Activated naive CD4-positive, alpha-beta T cell treated with anti-CD3 and anti-CD28 coated beads, Interleukin-2, amount 10 ng/mL, durations not matched to agents 7 days and 5 days (primary cell): ENCODE data around the gene COQ10B.
A peak's percentile ranks its signal among the peaks of the same experiment; 100 is the strongest.
"Not testable (repeated sequence)": the region's sequence is repeated elsewhere in the genome, so short reads cannot be mapped to it uniquely, and the experiment has no call there.

Source experiments
- CTCF ChIA-PET: fragments of 350-600 bp; sonication (Branson Sonifier 250); formaldehyde crosslinking; loops from one replicate; lab custom pipeline; 2021; ENCODE audit warnings: antibody characterized with exemption; lab: Charles Lee
- DNase-seq: peaks from one replicate; pipeline ENCODE4 v3.0.0-alpha.2; 2020
- H3K27ac Mint-ChIP-seq: one replicate; pipeline ENCODE4 v1.8.0; 2021; ENCODE audit warnings: mild to moderate bottlenecking, moderate library complexity, mixed read lengths
- H3K27me3 Mint-ChIP-seq: one replicate; pipeline ENCODE4 v1.8.0; 2021; ENCODE audit warnings: mild to moderate bottlenecking, mixed read lengths
- H3K36me3 Mint-ChIP-seq: one replicate; pipeline ENCODE4 v1.8.0; 2021; ENCODE audit warnings: mixed read lengths
- H3K4me1 Mint-ChIP-seq: one replicate; pipeline ENCODE4 v1.8.0; 2021; ENCODE audit warnings: mixed read lengths
- H3K4me3 Mint-ChIP-seq: one replicate; pipeline ENCODE4 v1.8.0; 2021; ENCODE audit warnings: mild to moderate bottlenecking, moderate library complexity, mixed read lengths
- H3K9me3 Mint-ChIP-seq: one replicate; pipeline ENCODE4 v1.8.0; 2021; ENCODE audit warnings: mixed read lengths

The COQ10B gene

GRCh38 chr2:197461057-197461456 lies 7.7 kb downstream of the COQ10B start:
- Mint-ChIP-seq H3K4me1 (peaks cover 9% of the 10 kb centered on the region), H3K27me3 (no peaks in the 10 kb centered on the region), H3K9me3 (no peaks in the 10 kb centered on the region), H3K36me3 (peaks cover 26% of the 10 kb centered on the region), H3K4me3 (no peak overlapping the region), H3K27ac (no peak overlapping the region)
- CTCF ChIA-PET: no interaction called here
- no peak for DNase-seq

DNA sequence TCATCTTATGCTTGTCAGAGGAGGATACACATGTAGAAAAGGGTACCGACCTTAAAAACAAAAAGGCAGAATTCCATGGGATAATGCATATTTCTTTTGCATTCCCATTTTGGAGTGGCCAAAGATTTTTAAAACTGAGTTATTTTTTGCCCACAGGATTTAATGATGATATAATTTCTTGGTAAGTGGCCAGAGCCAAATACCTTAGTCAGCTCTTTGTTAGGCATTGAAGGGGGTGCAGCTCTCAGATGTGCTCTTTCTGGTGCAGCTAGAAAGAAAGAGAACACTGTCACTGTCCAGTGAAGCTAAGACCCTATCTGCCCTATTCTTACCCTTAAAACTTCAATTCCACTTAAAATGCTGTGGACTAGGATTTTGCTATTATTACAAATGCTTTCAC lies 10.8 kb downstream of the COQ10B start:
- no peak for DNase-seq
- Mint-ChIP-seq H3K4me3 (no peak overlapping the region), H3K9me3 (no peaks in the 10 kb centered on the region), H3K36me3 (peaks cover 36% of the 10 kb centered on the region), H3K27me3 (no peaks in the 10 kb centered on the region), H3K27ac (no peak overlapping the region), H3K4me1 (peaks cover 2% of the 10 kb centered on the region)
- CTCF ChIA-PET: no interaction called here

DNA sequence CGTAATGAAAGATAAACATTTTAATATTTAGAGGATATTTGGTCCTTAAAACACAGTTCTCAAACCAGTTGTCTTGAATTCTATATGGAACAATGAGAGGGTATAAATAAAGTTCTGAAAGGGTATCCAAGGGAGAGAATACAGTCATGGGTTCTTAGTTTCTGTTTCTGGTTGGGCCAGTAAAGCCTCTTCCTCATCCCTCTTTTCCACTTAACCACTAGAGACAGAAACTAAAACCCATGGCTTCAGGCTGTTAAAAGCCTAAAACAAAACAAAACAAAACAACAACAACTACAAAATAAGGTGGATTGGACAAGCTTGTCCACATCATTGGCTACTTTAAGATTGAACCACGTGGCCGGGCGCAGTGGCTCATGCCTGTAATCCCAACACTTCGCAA lies 18.8 kb downstream of the COQ10B start:
- Mint-ChIP-seq H3K9me3 (no peaks in the 10 kb centered on the region), H3K4me3 (no peak overlapping the region), H3K36me3 (peaks cover 48% of the 10 kb centered on the region), H3K27ac (no peak overlapping the region), H3K4me1 (no peaks in the 10 kb centered on the region), H3K27me3 (no peaks in the 10 kb centered on the region)
- CTCF ChIA-PET: interaction anchor here (1.0 kb wide), 1 partner anchor 76 kb away, joined by 3 read pairs; no protein-coding TSS in a partner anchor
- no peak for DNase-seq

GRCh38 chr2:197477797-197478196 lies 24.4 kb downstream of the COQ10B start:
- DNase-seq: no peak
- no peak overlapping the region for H3K27ac Mint-ChIP-seq
- no peaks in the 10 kb centered on the region for H3K27me3 Mint-ChIP-seq
- peaks cover 58% of the 10 kb centered on the region for H3K36me3 Mint-ChIP-seq
- CTCF ChIA-PET: no interaction called here
- H3K4me1 Mint-ChIP-seq: no peaks in the 10 kb centered on the region
- H3K4me3 Mint-ChIP-seq: no peak overlapping the region
- no peaks in the 10 kb centered on the region for H3K9me3 Mint-ChIP-seq

DNA sequence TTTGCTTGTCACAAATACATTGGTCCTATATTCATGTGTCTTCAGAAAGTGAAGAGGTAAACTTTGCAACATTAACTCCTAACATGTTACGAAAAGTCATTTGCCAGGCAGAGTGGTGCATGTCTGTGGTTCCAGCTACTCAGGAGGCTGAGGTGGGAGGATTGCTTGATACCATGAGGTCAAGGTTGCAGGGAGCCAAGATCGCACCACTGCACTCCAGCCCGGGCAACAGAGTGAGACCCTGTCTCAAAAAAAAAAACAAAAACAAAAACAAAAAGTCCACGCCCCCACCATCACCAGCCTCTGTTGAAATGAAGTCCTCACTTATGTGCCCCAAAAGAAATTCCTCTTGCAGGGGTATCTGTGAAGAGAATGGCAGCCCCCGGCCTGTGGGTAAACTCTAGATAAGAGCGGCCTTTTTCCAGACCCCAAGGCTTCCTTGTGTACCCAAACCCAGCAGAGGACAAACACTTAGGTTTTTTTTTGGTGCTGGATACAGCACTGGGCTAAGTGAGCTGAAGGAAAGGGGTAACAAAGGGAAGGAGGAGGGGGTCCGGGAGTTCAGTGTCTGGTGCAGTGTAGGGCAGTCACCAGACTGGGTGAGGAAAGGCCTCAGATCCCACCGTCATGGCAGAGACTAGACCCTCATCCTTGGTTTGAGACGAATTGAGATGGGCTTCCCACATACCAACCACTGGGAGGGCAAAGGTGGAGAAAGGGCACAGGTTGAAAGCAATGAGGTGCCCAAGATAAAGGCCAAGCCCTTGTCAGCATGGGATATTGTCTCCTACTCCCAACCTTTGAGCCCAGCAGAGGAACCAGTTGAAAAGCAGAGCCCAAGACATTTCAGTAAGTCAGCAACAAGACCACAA lies 27.0 kb downstream of the COQ10B start:
- CTCF ChIA-PET: interaction anchor here (1.2 kb wide), 1 partner anchor 12 kb away, joined by 5 read pairs; no protein-coding TSS in a partner anchor
- Mint-ChIP-seq H3K36me3 (peaks cover 62% of the 10 kb centered on the region), H3K27me3 (no peaks in the 10 kb centered on the region), H3K4me3 (no peak overlapping the region), H3K4me1 (no peaks in the 10 kb centered on the region), H3K9me3 (peaks cover 9% of the 10 kb centered on the region), H3K27ac (no peak overlapping the region)
- DNase-seq: no peak

GRCh38 chr2:197484248-197484647 lies 30.9 kb downstream of the COQ10B start:
- peaks cover 73% of the 10 kb centered on the region for H3K36me3 Mint-ChIP-seq
- H3K27ac Mint-ChIP-seq, CTCF ChIA-PET, H3K4me3 Mint-ChIP-seq, H3K27me3 Mint-ChIP-seq, DNase-seq, H3K9me3 Mint-ChIP-seq, H3K4me1 Mint-ChIP-seq: not testable (repeated sequence)

DNA sequence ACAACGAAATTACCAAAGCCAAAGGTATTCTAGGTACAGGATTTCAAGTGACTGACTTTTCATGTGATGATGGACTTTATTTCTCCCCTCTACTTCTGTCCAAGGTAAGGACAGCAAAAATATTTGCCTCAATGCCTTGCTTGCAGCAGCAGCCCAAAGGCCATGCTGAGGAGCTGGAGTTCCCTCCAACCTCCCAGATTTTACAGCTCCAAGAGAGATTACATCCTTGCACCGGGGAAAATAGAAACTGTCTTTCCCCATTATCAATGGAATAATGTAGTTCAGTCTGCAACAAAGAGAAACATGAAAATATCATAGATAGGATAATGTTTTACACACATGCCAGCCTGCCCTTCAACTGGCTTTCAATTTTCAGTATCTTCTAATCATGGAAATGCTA lies 32.8 kb downstream of the COQ10B start:
- H3K27ac Mint-ChIP-seq: no peak overlapping the region
- peaks cover 76% of the 10 kb centered on the region for H3K36me3 Mint-ChIP-seq
- peaks cover 9% of the 10 kb centered on the region for H3K9me3 Mint-ChIP-seq
- no peak overlapping the region for H3K4me3 Mint-ChIP-seq
- DNase-seq: no peak
- no peaks in the 10 kb centered on the region for H3K27me3 Mint-ChIP-seq
- H3K4me1 Mint-ChIP-seq: no peaks in the 10 kb centered on the region
- CTCF ChIA-PET: no interaction called here

DNA sequence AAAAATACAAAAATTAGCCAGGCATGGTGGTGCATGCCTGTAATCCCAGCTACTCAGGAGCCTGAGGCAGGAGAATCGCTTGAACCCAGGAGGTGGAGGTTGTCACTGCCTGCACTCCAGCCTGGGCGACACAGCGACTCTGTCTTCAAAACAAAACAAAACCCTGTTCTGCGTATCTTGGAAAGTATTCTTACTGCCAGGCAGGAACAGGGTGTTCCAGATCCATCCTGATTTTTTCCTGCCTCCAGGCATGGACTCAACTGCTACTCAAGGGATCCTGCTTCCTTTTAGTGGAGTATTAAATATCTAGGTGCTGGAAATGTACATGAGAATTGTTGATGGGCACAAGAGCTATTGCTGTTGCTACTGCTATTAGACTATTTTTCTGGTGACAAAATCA lies 34.0 kb downstream of the COQ10B start:
- no peak for DNase-seq
- CTCF ChIA-PET: no interaction called here
- Mint-ChIP-seq H3K27me3 (no peaks in the 10 kb centered on the region), H3K4me3 (no peak overlapping the region), H3K36me3 (peaks cover 78% of the 10 kb centered on the region), H3K27ac (no peak overlapping the region), H3K9me3 (peaks cover 9% of the 10 kb centered on the region), H3K4me1 (no peaks in the 10 kb centered on the region)

GRCh38 chr2:197495433-197496134 lies 42.2 kb downstream of the COQ10B start:
- CTCF ChIA-PET: interaction anchor here (0.6 kb wide), 1 partner anchor 14 kb away, joined by 3 read pairs; no protein-coding TSS in a partner anchor
- Mint-ChIP-seq H3K36me3 (peaks cover 65% of the 10 kb centered on the region), H3K9me3 (no peaks in the 10 kb centered on the region)

DNA sequence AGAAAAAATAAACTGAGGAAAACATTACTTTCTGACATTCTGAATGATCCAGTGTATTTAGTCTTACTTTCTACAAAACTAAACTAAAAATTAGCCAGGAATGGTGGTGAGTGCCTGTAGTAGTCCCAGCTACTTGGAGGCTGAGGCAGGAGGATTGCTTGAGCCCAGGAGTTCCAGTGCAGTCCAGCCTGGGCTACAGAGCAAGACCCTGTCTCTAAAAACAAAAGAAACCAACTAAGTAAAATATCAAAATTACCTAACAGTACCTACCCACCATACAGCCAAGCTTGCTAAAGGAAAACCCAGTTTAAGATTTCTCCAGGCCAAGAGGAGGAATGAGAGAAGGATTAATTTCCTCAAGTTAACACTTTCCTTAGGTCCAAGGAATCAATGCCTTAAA lies 43.3 kb downstream of the COQ10B start:
- H3K27me3 Mint-ChIP-seq: no peaks in the 10 kb centered on the region
- CTCF ChIA-PET: interaction anchor here (0.6 kb wide), 1 partner anchor 64 kb away, joined by 3 read pairs; no protein-coding TSS in a partner anchor
- peak overlapping the region; percentile 4 for H3K4me3 Mint-ChIP-seq
- peaks cover 60% of the 10 kb centered on the region for H3K36me3 Mint-ChIP-seq
- DNase-seq: no peak
- no peaks in the 10 kb centered on the region for H3K9me3 Mint-ChIP-seq
- H3K27ac Mint-ChIP-seq: peak overlapping the region; percentile 94
- peaks cover 58% of the 10 kb centered on the region for H3K4me1 Mint-ChIP-seq

More at GRCh38 chr2:197495433-197496134, 42.2 kb downstream of the COQ10B start:
- no peak for DNase-seq
- H3K4me3 Mint-ChIP-seq: peak overlapping the region; percentile 5
- H3K4me1 Mint-ChIP-seq: peaks cover 49% of the 10 kb centered on the region
- H3K27ac Mint-ChIP-seq: no peak overlapping the region
- no peaks in the 10 kb centered on the region for H3K27me3 Mint-ChIP-seq

DNA sequence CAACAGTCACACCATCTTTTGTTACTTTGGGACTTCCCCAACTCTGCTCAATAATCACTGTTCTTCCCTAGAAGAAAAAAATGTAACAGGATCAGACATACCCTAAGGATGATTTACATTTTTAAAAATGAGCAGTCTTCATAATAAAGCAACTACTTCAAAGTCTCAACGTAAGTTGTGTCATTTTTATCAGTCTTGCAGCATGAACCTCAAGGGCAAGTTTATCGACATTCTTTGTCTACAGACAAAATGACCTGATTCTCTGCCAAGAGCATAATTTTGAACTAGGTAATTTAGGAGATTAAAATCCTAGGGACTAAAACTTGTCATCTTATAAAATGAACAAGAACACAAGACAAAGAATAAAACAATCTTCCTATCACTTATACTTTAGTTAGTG lies 44.0 kb downstream of the COQ10B start:
- Mint-ChIP-seq H3K27me3 (no peaks in the 10 kb centered on the region), H3K36me3 (peaks cover 64% of the 10 kb centered on the region), H3K4me1 (peaks cover 64% of the 10 kb centered on the region), H3K4me3 (peak overlapping the region; percentile 94), H3K27ac (peak overlapping the region; percentile 94), H3K9me3 (no peaks in the 10 kb centered on the region)
- no peak for DNase-seq
- CTCF ChIA-PET: no interaction called here

- H3K4me3 Mint-ChIP-seq: peak overlapping the region; percentile 94
- H3K36me3 Mint-ChIP-seq: peaks cover 62% of the 10 kb centered on the region
- no peaks in the 10 kb centered on the region for H3K9me3 Mint-ChIP-seq
- no peaks in the 10 kb centered on the region for H3K27me3 Mint-ChIP-seq
- CTCF ChIA-PET: interaction anchor here (1.1 kb wide), 1 partner anchor 22 kb away, joined by 3 read pairs; no protein-coding TSS in a partner anchor
- no peak for DNase-seq
- H3K4me1 Mint-ChIP-seq: peaks cover 67% of the 10 kb centered on the region
- peak overlapping the region; percentile 94 for H3K27ac Mint-ChIP-seq
These were observed 45.0 kb downstream of the COQ10B start for GRCh38 chr2:197498235-197498936.

- H3K4me1 Mint-ChIP-seq: peaks cover 64% of the 10 kb centered on the region
- H3K4me3 Mint-ChIP-seq: peak overlapping the region; percentile 94
- DNase-seq: peak; percentile 67
- H3K36me3 Mint-ChIP-seq: peaks cover 65% of the 10 kb centered on the region
- CTCF ChIA-PET: no interaction called here
- H3K27ac Mint-ChIP-seq: peak overlapping the region; percentile 94
- no peaks in the 10 kb centered on the region for H3K9me3 Mint-ChIP-seq
- H3K27me3 Mint-ChIP-seq: no peaks in the 10 kb centered on the region
These were observed 45.7 kb downstream of the COQ10B start for GRCh38 chr2:197498937-197499593.
